ENCODE results near the gene RPS6KC1. TPM values are rescaled to one million over a fixed set of nuclear protein-coding genes. Genes with fewer than 3 reads are reported as not detected.
"Not testable (repeated sequence)": the region's sequence is repeated elsewhere in the genome, so short reads cannot be mapped to it uniquely, and the experiment has no call there.

Gene RPS6KC1
- total and polyA plus RNA-seq, 9 of the 15 experiments (the other 6 are each of a cell fraction or from before 2014, with no cell fraction given): 4.3 to 34.6 (median 20.9) TPM

DNA sequence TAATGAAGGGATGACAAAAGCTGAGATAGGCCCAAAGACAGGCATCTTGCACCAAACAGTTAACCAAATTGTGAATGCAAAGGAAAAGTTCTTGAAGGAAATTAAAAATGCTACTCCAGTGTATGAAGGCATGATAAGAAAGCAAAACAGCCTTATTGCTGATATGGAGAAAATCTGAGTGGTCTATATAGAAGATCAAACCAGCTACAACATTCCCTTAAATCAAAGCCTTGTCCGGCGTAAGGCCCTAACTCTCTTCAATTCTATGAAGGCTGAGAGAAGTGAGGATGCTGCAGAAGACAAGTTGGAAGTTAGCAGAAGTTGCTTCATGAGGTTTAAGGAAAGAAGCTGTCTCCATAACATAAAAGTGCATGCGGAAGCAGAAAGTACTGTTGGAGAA, 31.0 kb upstream of the RPS6KC1 start (continued):
- TF ChIP-seq, protein P1, sequence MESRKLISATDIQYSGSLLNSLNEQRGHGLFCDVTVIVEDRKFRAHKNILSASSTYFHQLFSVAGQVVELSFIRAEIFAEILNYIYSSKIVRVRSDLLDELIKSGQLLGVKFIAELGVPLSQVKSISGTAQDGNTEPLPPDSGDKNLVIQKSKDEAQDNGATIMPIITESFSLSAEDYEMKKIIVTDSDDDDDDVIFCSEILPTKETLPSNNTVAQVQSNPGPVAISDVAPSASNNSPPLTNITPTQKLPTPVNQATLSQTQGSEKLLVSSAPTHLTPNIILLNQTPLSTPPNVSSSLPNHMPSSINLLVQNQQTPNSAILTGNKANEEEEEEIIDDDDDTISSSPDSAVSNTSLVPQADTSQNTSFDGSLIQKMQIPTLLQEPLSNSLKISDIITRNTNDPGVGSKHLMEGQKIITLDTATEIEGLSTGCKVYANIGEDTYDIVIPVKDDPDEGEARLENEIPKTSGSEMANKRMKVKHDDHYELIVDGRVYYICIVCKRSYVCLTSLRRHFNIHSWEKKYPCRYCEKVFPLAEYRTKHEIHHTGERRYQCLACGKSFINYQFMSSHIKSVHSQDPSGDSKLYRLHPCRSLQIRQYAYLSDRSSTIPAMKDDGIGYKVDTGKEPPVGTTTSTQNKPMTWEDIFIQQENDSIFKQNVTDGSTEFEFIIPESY (CRISPR knock-in tag; IDR thresholded peaks at IDR 0.05): no peak
- TF ChIP-seq SIN3B (IDR thresholded peaks at IDR 0.05; ENCODE audit: low read depth) (no peak), IFI16 (CRISPR knock-in tag; IDR thresholded peaks at IDR 0.05) (no peak), JUN (IDR thresholded peaks at IDR 0.05; ENCODE audit: borderline replicate concordance, low read depth, low read length) (no peak), JUN (CRISPR knock-in tag; IDR thresholded peaks at IDR 0.05; ENCODE audit: borderline replicate concordance) (no peak)

DNA sequence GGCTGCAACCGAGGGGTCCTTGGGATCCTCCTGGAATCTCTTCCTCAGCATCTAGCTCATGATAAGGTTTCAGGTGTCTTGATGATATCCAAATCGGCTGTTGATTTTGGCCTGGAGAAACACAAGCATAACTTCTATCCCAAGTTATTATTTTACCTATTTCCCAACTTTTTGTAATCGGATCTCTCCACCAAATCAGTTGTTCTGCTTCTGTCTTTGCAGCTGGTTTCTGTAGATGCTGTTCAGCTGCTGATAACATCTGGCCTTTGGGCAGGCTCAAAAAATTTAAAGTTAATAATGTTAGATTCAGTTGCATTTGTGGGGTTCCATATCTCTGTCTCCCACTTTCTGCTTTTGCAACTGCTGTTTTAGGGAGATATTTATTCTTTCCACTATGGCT, 24.0 kb upstream of the RPS6KC1 start:
- H3K9ac ChIP-seq (ENCODE audit: insufficient read depth in 1 of 2, low read depth in 2 of 2, low read length in 2 of 2); POLR2A ChIA-PET; H3K36me3 ChIP-seq (ENCODE audit: control insufficient read depth, insufficient read depth, low read length); CTCF ChIA-PET (ENCODE audit: low intra/inter-chr PET ratio); intact Hi-C loops (cut with micrococcal nuclease); H3K4me3 ChIP-seq; in situ Hi-C loops (cut with MboI); H3K27ac ChIP-seq (ENCODE audit: extremely low read depth, low read depth, low read length); FAIRE-seq; H3K4me1 ChIP-seq (replicated peaks in 1 of 2; ENCODE audit: control insufficient read depth in 2 of 2, insufficient read depth in 2 of 2, low read length in 2 of 2); H3K9me3 ChIP-seq (replicated peaks; ENCODE audit: control insufficient read depth, insufficient read depth, low read depth, low read length); H3K9me1 ChIP-seq (ENCODE audit: control insufficient read depth, insufficient read depth, low read length); H2AFZ ChIP-seq (ENCODE audit: low read depth, low read length); H3K4me2 ChIP-seq (ENCODE audit: insufficient read depth, low read length); H3K27me3 ChIP-seq (ENCODE audit: control insufficient read depth in 2 of 2, insufficient read depth in 2 of 2, low read length in 2 of 2); DNase-seq (ENCODE audit: extremely low read depth in 1 of 4, low spot score in 3 of 4); BruUV-seq (replicated peaks); H4K20me1 ChIP-seq (replicated peaks; ENCODE audit: control insufficient read depth, insufficient read depth, low read length); H3K79me2 ChIP-seq (ENCODE audit: control insufficient read depth, insufficient read depth, low read length); ATAC-seq: not testable (repeated sequence)
- peak; percentile 70 to 75 for TF ChIP-seq TRIM24 (IDR thresholded peaks at IDR 0.05)
- 23% methylated on average over 3 of the region's 3 CpGs for WGBS (ENCODE audit: insufficient coverage, low coverage, missing lambda C conversion rate)

Measured in K562 (cell line).